ENCODE measurements around the gene APLF. TPM values are rescaled to one million over a fixed set of nuclear protein-coding genes. Genes with fewer than 3 reads are reported as not detected.

The APLF gene
- total and polyA plus RNA-seq, 2 experiments from 2014 or later: 3.0 to 3.7 TPM

DNA sequence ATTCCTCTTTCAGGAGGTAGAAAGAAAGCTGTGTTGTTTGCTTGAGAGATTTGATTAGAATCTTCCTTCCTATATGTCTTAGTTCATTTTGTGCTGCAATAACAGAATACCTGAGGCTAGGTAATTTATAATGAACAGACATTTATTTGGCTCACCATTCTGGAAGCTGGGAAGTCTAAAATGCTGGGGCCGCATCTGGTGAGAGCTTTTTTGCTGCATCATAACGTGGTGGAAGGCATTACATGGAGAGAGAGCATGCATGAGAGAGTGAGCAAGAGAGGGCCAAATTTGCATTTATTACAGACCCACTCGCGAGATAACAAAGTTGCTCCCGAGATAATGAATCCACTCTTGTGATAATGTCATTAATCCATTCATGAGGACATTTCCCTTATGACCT lies 34.4 kb downstream of the APLF start (continued):
- TF ChIP-seq, protein P1, sequence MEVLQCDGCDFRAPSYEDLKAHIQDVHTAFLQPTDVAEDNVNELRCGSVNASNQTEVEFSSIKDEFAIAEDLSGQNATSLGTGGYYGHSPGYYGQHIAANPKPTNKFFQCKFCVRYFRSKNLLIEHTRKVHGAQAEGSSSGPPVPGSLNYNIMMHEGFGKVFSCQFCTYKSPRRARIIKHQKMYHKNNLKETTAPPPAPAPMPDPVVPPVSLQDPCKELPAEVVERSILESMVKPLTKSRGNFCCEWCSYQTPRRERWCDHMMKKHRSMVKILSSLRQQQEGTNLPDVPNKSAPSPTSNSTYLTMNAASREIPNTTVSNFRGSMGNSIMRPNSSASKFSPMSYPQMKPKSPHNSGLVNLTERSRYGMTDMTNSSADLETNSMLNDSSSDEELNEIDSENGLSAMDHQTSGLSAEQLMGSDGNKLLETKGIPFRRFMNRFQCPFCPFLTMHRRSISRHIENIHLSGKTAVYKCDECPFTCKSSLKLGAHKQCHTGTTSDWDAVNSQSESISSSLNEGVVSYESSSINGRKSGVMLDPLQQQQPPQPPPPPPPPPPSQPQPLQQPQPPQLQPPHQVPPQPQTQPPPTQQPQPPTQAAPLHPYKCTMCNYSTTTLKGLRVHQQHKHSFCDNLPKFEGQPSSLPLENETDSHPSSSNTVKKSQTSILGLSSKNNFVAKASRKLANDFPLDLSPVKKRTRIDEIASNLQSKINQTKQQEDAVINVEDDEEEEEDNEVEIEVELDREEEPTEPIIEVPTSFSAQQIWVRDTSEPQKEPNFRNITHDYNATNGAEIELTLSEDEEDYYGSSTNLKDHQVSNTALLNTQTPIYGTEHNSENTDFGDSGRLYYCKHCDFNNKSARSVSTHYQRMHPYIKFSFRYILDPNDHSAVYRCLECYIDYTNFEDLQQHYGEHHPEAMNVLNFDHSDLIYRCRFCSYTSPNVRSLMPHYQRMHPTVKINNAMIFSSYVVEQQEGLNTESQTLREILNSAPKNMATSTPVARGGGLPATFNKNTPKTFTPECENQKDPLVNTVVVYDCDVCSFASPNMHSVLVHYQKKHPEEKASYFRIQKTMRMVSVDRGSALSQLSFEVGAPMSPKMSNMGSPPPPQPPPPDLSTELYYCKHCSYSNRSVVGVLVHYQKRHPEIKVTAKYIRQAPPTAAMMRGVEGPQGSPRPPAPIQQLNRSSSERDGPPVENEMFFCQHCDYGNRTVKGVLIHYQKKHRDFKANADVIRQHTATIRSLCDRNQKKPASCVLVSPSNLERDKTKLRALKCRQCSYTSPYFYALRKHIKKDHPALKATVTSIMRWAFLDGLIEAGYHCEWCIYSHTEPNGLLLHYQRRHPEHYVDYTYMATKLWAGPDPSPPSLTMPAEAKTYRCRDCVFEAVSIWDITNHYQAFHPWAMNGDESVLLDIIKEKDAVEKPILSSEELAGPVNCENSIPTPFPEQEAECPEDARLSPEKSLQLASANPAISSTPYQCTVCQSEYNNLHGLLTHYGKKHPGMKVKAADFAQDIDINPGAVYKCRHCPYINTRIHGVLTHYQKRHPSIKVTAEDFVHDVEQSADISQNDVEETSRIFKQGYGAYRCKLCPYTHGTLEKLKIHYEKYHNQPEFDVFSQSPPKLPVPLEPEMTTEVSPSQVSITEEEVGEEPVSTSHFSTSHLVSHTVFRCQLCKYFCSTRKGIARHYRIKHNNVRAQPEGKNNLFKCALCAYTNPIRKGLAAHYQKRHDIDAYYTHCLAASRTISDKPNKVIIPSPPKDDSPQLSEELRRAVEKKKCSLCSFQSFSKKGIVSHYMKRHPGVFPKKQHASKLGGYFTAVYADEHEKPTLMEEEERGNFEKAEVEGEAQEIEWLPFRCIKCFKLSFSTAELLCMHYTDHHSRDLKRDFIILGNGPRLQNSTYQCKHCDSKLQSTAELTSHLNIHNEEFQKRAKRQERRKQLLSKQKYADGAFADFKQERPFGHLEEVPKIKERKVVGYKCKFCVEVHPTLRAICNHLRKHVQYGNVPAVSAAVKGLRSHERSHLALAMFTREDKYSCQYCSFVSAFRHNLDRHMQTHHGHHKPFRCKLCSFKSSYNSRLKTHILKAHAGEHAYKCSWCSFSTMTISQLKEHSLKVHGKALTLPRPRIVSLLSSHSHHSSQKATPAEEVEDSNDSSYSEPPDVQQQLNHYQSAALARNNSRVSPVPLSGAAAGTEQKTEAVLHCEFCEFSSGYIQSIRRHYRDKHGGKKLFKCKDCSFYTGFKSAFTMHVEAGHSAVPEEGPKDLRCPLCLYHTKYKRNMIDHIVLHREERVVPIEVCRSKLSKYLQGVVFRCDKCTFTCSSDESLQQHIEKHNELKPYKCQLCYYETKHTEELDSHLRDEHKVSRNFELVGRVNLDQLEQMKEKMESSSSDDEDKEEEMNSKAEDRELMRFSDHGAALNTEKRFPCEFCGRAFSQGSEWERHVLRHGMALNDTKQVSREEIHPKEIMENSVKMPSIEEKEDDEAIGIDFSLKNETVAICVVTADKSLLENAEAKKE (CRISPR knock-in tag; IDR thresholded peaks at IDR 0.05): no peak
- TF ChIP-seq ZNF331 (CRISPR knock-in tag; IDR thresholded peaks at IDR 0.05; ENCODE audit: low read depth) (no peak), JUNB (IDR thresholded peaks at IDR 0.05; ENCODE audit: unreplicated experiment) (no peak), POLR2AphosphoS5 (IDR thresholded peaks at IDR 0.05; ENCODE audit: low read depth) (no peak), NANOG (IDR thresholded peaks at IDR 0.05; ENCODE audit: borderline replicate concordance) (no peak), EZH2 (IDR thresholded peaks at IDR 0.05; ENCODE audit: low read depth, unreplicated experiment) (no peak), CREB1 (CRISPR knock-in tag; IDR thresholded peaks at IDR 0.05; ENCODE audit: low read depth) (no peak), EZH2phosphoT487 (IDR thresholded peaks at IDR 0.05; ENCODE audit: unreplicated experiment) (no peak), STAT1 (IDR thresholded peaks at IDR 0.05; ENCODE audit: unreplicated experiment) (no peak), ZNF114 (CRISPR knock-in tag; IDR thresholded peaks at IDR 0.05) (no peak)
- TF ChIP-seq, protein P2, sequence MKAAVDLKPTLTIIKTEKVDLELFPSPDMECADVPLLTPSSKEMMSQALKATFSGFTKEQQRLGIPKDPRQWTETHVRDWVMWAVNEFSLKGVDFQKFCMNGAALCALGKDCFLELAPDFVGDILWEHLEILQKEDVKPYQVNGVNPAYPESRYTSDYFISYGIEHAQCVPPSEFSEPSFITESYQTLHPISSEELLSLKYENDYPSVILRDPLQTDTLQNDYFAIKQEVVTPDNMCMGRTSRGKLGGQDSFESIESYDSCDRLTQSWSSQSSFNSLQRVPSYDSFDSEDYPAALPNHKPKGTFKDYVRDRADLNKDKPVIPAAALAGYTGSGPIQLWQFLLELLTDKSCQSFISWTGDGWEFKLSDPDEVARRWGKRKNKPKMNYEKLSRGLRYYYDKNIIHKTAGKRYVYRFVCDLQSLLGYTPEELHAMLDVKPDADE (IDR thresholded peaks at IDR 0.05): no peak
